A549 (cell line): ENCODE data around the gene KRT16. TPM values are rescaled to one million over a fixed set of nuclear protein-coding genes. Genes with fewer than 3 reads are reported as not detected.
A peak's percentile ranks its signal among the peaks of the same experiment; 100 is the strongest.
"Not testable (repeated sequence)": the region's sequence is repeated elsewhere in the genome, so short reads cannot be mapped to it uniquely, and the experiment has no call there.

Source experiments
- ATAC-seq, 2 experiments: fragments of 200-7000 bp in 1 of 2; fragments of >200 bp in 1 of 2; cut with Nextera tagmentation in 1 of 2; cut with Tn5 transposase in 1 of 2; 3 replicates each; pipeline versions ENCODE4 v1.8.0 to v1.9.1; 2018 to 2020; ENCODE audit warnings: mild to moderate bottlenecking in 1 of 2, moderate library complexity in 1 of 2
- CTCF ChIA-PET: fragments of 300-600 bp; sonication (Branson Sonifier 250); formaldehyde crosslinking; extraction: SDS; loops from one replicate; lab custom pipeline; 2021; ENCODE audit warnings: antibody characterized with exemption, inconsistent platforms; lab: Yijun Ruan, JAX
- POLR2A ChIA-PET: fragments of 350-600 bp; formaldehyde crosslinking; extraction: SDS; loops from one replicate; lab custom pipeline; 2021; ENCODE audit warnings: antibody characterized with exemption, inconsistent platforms; lab: Yijun Ruan, JAX
- DNase-seq, 2 experiments: peaks; one replicate each; pipeline versions ENCODE4 v3.0.0 to v3.0.0-alpha.2; 2011 to 2016; ENCODE audit warnings: low read depth in 1 of 2, low spot score in 1 of 2
- FAIRE-seq: peaks from 2 replicates; lab custom pipeline; 2011; peaks lifted over from hg19 to GRCh38; lab: Jason Lieb, UNC
- H3K27ac ChIP-seq, 2 experiments: fragments of >200 bp; sonication (Bioruptor Twin); formaldehyde crosslinking; 3 replicates each; pipeline ENCODE4 v1.5.1; 2016 to 2017
- H3K4me1 ChIP-seq: fragments of >200 bp; sonication (Bioruptor Twin); formaldehyde crosslinking; 3 replicates; pipeline ENCODE4 v1.6.1; 2016
- H3K4me2 ChIP-seq: fragments of >200 bp; sonication (Bioruptor Twin); formaldehyde crosslinking; 3 replicates; pipeline ENCODE4 v1.6.1; 2016
- H3K4me3 ChIP-seq: fragments of >200 bp; sonication (Bioruptor Twin); formaldehyde crosslinking; 3 replicates; pipeline ENCODE4 v1.5.1; 2016
- H3K9me3 ChIP-seq: fragments of >200 bp; sonication (Bioruptor Twin); formaldehyde crosslinking; 3 replicates; pipeline ENCODE4 v1.6.1; 2016
- CBX2 ChIP-seq: fragments of 200-600 bp; sonication (generic); IDR thresholded peaks from 2 replicates; pipeline ENCODE4 v1.6.1; 2016; ENCODE audit warnings: low read depth, mild to moderate bottlenecking, borderline replicate concordance
- CHD4 ChIP-seq: fragments of 200-600 bp; sonication (generic); IDR thresholded peaks from 2 replicates; pipeline ENCODE4 v1.6.1; 2016; ENCODE audit warnings: antibody characterized with exemption, mild to moderate bottlenecking, borderline replicate concordance
- EHF ChIP-seq: fragments of 250-450 bp; sonication (Bioruptor Pico); IDR thresholded peaks from 2 replicates; pipeline ENCODE4 v1.5.0; 2020; ENCODE audit warnings: mild to moderate bottlenecking
- ESRRA ChIP-seq: fragments of 150-350 bp; IDR thresholded peaks from 2 replicates; pipeline ENCODE4 v1.6.1; 2014; ENCODE audit warnings: mild to moderate bottlenecking, low read length, borderline replicate concordance
- HOXB5 ChIP-seq: fragments of 250-450 bp; sonication (Bioruptor Pico); IDR thresholded peaks from 2 replicates; pipeline ENCODE4 v1.5.0; 2020; ENCODE audit warnings: mild to moderate bottlenecking, moderate library complexity
- KDM1A ChIP-seq: fragments of 200-600 bp; sonication (generic); IDR thresholded peaks from 2 replicates; pipeline ENCODE4 v1.6.1; 2016; ENCODE audit warnings: low read depth, mild to moderate bottlenecking
- KDM5A ChIP-seq: fragments of 200-600 bp; sonication (generic); IDR thresholded peaks from 2 replicates; pipeline ENCODE4 v1.6.1; 2016; ENCODE audit warnings: antibody characterized with exemption, mild to moderate bottlenecking
- MAFK ChIP-seq: fragments of 450-650 bp; IDR thresholded peaks from 2 replicates; pipeline ENCODE4 v1.6.1; 2014; ENCODE audit not compliant: partially characterized antibody
- MYC ChIP-seq: IDR thresholded peaks from 2 replicates; pipeline ENCODE4 v1.6.1; 2012; ENCODE audit warnings: mild to moderate bottlenecking, inconsistent platforms, low read length, improper control_type of control experiment, borderline replicate concordance
- NFE2L2 ChIP-seq: fragments of 150-350 bp; conservative IDR thresholded peaks from 2 replicates; pipeline ENCODE4 v1.6.1; 2014; ENCODE audit warnings: low read length
- NR3C1 ChIP-seq: fragments of >200 bp; sonication (Bioruptor Twin); formaldehyde crosslinking; IDR thresholded peaks from 3 replicates; pipeline ENCODE4 v1.6.1; 2017
- PHF8 ChIP-seq: fragments of 200-600 bp; sonication (generic); IDR thresholded peaks from 2 replicates; pipeline ENCODE4 v1.6.1; 2016; ENCODE audit warnings: low read depth, mild to moderate bottlenecking, antibody characterized with exemption, moderate library complexity, borderline replicate concordance
- RFX5 ChIP-seq: fragments of 450-650 bp; IDR thresholded peaks from 2 replicates; pipeline ENCODE4 v1.7.1; 2014; ENCODE audit warnings: antibody characterized with exemption, mild to moderate bottlenecking, moderate library complexity
- RNF2 ChIP-seq: fragments of 200-600 bp; sonication (generic); IDR thresholded peaks from 2 replicates; pipeline ENCODE4 v1.6.1; 2016; ENCODE audit warnings: low read depth, mild to moderate bottlenecking, antibody characterized with exemption, moderate library complexity, borderline replicate concordance
- SMC3 ChIP-seq: fragments of >200 bp; sonication (Bioruptor Twin); formaldehyde crosslinking; IDR thresholded peaks from 3 replicates; pipeline ENCODE4 v1.6.1; 2018; ENCODE audit warnings: inconsistent platforms
- TFCP2L1 ChIP-seq: fragments of 250-450 bp; sonication (Bioruptor Pico); IDR thresholded peaks from 2 replicates; pipeline ENCODE4 v1.5.0; 2021; ENCODE audit warnings: mild to moderate bottlenecking
- TP53 ChIP-seq: fragments of 250-450 bp; sonication (Bioruptor Pico); IDR thresholded peaks from 2 replicates; pipeline ENCODE4 v1.5.0; 2021; ENCODE audit warnings: mild to moderate bottlenecking, moderate library complexity
- WGBS: methylation state at CpG from one replicate; pipeline ENCODE4 v1.1.6; 2017; ENCODE audit errors: missing lambda C conversion rate; 5-methylcytosine and 5-hydroxymethylcytosine counted together
- polyA plus RNA-seq, 4 experiments: library from polyadenylated mRNA; depleted of rRNA in 3 of 4; stranded (reverse); fragments of >200 nt; fragmentation: RNase III in 1 of 4; extraction: RNeasy Plus Mini Kit Qiagen cat#74134 plus additional on column Dnase treatment in 1 of 4; gene quantifications; 2 replicates in 3 of 4; 3 replicates in 1 of 4; pipeline ENCODE4 v1.2.3, GENCODE V29; 2011 to 2017
- TF ChIP-seq, protein P1 (sequence below): fragments of >200 bp; sonication (Bioruptor Twin); formaldehyde crosslinking; IDR thresholded peaks from 3 replicates; pipeline ENCODE4 v1.5.1; 2016
- TF ChIP-seq, protein P2 (sequence below): IDR thresholded peaks from 2 replicates; pipeline ENCODE4 v1.6.1; 2012
- TF ChIP-seq, protein P3 (sequence below): IDR thresholded peaks from 2 replicates; pipeline ENCODE4 v1.6.1; 2012

Gene KRT16
- polyA plus RNA-seq, 2 of the 4 experiments (the other 2 are of a cell fraction): 0.28 TPM; not detected in 1

DNA sequence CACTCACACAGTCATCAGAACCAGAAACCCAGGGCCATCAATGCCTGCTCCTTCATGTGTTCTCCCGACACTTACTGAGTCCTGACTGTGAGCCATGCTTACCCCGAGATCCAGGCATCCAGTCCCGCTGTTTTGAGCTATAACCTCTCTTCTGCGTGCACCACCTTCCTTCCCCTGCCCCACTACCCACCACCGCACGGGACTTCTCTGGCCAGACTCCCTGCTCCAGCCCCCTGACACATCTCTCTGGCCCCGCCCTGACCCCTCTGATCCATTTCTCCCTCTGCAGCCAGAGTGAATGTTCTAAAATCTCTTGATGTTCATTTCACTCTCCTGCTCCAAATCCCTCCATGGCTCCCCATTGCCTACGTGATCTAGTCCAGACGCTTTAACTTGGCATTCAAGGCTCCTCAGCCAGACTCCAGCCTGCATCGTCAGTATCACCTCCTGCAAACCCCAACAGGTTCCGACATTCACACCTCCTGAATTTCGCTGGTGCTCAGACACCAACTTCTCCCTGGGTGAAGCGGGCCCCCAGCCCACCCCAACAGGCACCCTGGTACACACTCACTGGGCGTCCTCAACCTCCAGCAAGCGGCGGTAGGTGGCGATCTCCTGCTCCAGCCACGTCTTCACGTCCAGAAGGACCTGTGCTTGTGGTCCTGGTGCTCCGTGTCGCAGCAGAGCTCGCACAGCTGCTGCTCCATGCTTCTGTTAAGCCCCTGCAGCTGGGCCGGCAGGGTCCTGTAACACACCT lies 14.9 kb upstream of the KRT16 start:
- Histone ChIP-seq H3K4me3 (no peak overlapping the region), H3K4me2 (no peak overlapping the region), H3K9me3 (no peaks in the 10 kb centered on the region), H3K4me1 (peaks cover 9% of the 10 kb centered on the region; the same call in 2 of the 3 replicates), H3K27ac (no peak overlapping the region)
- DNase-seq (no peak), FAIRE-seq (no peak), ATAC-seq (peak in 1 of 2 experiments; percentile 17; a peak in 1 of 6 replicates)
- TF ChIP-seq SMC3 (no peak), RNF2 (no peak), CBX2 (no peak), TP53 (no peak), EHF (CRISPR knock-in tag) (no peak), NR3C1 (no peak), MAFK (no peak), KDM1A (no peak), RFX5 (no peak), TFCP2L1 (no peak), PHF8 (no peak), KDM5A (no peak), NFE2L2 (no peak), MYC (no peak), CHD4 (no peak), HOXB5 (CRISPR knock-in tag) (no peak), ESRRA (no peak)
- TF ChIP-seq, protein P1, sequence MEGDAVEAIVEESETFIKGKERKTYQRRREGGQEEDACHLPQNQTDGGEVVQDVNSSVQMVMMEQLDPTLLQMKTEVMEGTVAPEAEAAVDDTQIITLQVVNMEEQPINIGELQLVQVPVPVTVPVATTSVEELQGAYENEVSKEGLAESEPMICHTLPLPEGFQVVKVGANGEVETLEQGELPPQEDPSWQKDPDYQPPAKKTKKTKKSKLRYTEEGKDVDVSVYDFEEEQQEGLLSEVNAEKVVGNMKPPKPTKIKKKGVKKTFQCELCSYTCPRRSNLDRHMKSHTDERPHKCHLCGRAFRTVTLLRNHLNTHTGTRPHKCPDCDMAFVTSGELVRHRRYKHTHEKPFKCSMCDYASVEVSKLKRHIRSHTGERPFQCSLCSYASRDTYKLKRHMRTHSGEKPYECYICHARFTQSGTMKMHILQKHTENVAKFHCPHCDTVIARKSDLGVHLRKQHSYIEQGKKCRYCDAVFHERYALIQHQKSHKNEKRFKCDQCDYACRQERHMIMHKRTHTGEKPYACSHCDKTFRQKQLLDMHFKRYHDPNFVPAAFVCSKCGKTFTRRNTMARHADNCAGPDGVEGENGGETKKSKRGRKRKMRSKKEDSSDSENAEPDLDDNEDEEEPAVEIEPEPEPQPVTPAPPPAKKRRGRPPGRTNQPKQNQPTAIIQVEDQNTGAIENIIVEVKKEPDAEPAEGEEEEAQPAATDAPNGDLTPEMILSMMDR: no peak
- TF ChIP-seq, protein P2, sequence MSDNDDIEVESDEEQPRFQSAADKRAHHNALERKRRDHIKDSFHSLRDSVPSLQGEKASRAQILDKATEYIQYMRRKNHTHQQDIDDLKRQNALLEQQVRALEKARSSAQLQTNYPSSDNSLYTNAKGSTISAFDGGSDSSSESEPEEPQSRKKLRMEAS: no peak
- TF ChIP-seq, protein P3, sequence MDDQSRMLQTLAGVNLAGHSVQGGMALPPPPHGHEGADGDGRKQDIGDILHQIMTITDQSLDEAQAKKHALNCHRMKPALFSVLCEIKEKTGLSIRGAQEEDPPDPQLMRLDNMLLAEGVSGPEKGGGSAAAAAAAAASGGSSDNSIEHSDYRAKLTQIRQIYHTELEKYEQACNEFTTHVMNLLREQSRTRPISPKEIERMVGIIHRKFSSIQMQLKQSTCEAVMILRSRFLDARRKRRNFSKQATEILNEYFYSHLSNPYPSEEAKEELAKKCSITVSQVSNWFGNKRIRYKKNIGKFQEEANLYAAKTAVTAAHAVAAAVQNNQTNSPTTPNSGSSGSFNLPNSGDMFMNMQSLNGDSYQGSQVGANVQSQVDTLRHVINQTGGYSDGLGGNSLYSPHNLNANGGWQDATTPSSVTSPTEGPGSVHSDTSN: no peak
- WGBS: 79% methylated on average over 23 of the region's 23 CpGs
- ChIA-PET CTCF (interaction anchor here (4.6 to 9.5 kb wide), 2 partner anchors 21 to 79 kb away, joined by 22 to 56 read pairs; no protein-coding TSS in a partner anchor), POLR2A (interaction anchor here (0.6 kb wide), 1 partner anchor 1348 kb away, joined by 3 read pairs; no protein-coding TSS in a partner anchor)

DNA sequence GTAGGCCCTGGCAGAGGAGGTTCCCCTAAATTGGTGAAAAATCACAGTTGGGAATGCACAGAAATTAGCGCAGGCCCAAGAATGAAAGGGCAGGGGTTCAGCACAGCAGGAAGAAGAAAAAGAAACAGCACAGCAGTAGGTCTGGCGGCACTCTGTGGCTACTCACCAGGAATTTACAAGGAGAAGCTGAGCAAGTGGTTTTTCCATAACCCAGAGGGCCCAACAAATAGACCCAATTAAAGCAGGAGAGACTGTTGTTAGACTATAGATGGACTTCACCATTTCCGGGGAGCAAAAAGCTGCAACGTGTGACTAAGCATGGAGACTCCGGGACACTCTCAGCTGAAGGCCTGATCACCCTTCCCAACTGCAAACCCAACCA lies 14.3 kb upstream of the KRT16 start:
- H3K4me3 ChIP-seq, H3K27ac ChIP-seq, FAIRE-seq, DNase-seq, POLR2A ChIA-PET, H3K9me3 ChIP-seq, ATAC-seq, H3K4me2 ChIP-seq, H3K4me1 ChIP-seq: not testable (repeated sequence)
- CTCF ChIA-PET: interaction anchor here (0.8 to 9.5 kb wide), 3 partner anchors 22 to 78 kb away, joined by 3 to 56 read pairs (median 14); no protein-coding TSS in a partner anchor
- 88% methylated on average over 5 of the region's 5 CpGs for WGBS

DNA sequence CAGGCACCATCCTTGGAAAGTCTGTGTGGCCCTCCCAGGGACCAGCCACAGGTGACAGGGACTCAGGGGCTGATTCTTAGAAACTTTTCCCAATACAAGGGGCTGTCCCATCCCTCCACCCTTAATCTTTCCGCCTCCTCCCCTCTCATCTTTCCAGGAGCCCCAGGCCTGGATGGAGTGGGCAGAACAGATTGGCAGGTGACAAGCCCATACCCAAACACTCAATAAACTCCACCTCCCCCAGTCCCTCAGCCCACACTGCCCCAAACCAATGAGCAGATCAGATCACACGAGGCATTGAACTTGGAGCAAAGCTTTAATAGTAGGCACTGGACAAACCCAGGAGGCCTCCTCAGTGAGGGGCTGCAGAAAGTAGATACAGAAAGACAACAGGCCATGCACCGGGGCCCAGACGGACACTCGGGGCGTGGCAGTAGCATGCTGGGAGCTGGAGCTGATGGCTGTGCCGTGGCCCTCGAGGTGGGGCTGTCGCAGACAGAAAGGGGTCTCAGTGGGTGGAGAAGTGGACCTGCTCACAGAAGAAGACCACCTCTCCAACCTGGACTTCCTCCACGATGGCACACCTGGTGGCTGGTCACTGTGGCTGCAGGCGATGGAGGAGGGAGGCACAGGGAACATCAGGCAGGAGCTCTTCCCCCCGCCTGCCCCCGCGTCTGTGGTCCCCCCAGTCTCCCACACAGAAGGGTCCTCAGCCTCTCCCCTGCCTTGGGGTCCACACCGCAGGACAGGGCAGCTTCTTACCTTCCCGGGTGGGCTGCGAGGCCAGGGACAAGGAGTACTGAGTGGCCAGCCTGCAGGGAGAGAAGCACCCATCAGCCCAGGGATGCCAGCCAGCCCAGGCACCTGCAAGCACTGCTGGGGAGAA lies 13.7 kb upstream of the KRT16 start:
- FAIRE-seq, H3K4me3 ChIP-seq, DNase-seq, H3K4me2 ChIP-seq, H3K27ac ChIP-seq, H3K9me3 ChIP-seq, ATAC-seq, POLR2A ChIA-PET, H3K4me1 ChIP-seq: not testable (repeated sequence)
- CTCF ChIA-PET: interaction anchor here (0.8 to 9.5 kb wide), 3 partner anchors 22 to 77 kb away, joined by 3 to 56 read pairs (median 14); no protein-coding TSS in a partner anchor
- WGBS: 73% methylated on average over 14 of the region's 17 CpGs
